ENCODE results near the gene B3GNT2.

GRCh38 chr2:62203459-62203858 lies 7.5 kb downstream of the B3GNT2 start:
- TF ChIP-seq OSR1 (CRISPR knock-in tag; IDR thresholded peaks at IDR 0.05) (no peak), PATZ1 (CRISPR knock-in tag; IDR thresholded peaks at IDR 0.05; ENCODE audit: borderline replicate concordance) (no peak), CREB5 (CRISPR knock-in tag; IDR thresholded peaks at IDR 0.05; ENCODE audit: low read depth) (no peak), POU6F1 (CRISPR knock-in tag; IDR thresholded peaks at IDR 0.05; ENCODE audit: borderline replicate concordance, low read depth) (no peak), BACH2 (CRISPR knock-in tag; IDR thresholded peaks at IDR 0.05; ENCODE audit: borderline replicate concordance) (no peak), PPARA (CRISPR knock-in tag; IDR thresholded peaks at IDR 0.05; ENCODE audit: borderline replicate concordance) (no peak)

Measured in SK-N-SH treated with all-trans-retinoic acid at 6 μM for 48 hours (cell line).